ENCODE data around the gene COX19.

GRCh38 chr7:978049-978346, 2.6 kb upstream of the COX19 start:
- TF ChIP-seq POLR2AphosphoS5 (IDR thresholded peaks at IDR 0.05; ENCODE audit: low read depth, low read length) (no peak), CTCF (IDR thresholded peaks at IDR 0.05) (no peak), REST (IDR thresholded peaks at IDR 0.05; ENCODE audit: insufficient read depth in 1 of 2, low read depth in 2 of 2, low read length in 1 of 2) (no peak)

Data from Panc1 (cell line).